Smooth muscle cell of the brain vasculature (primary cell): ENCODE results near the gene DTX1.

Experiments used
- DNase-seq: peaks from one replicate; pipeline ENCODE4 v3.0.0-alpha.2; 2012; ENCODE audit warnings: low read depth, low spot score

The DTX1 gene

GRCh38 chr12:113055594-113056380 is 743 bp upstream of the DTX1 start:
- no peak for DNase-seq

GRCh38 chr12:113056381-113056630 is 224 bp upstream of the DTX1 start:
- DNase-seq = no peak

- no peak for DNase-seq
Measured at GRCh38 chr12:113057565-113058485, 1.3 kb downstream of the DTX1 start.

- no peak for DNase-seq
Measured at GRCh38 chr12:113058553-113058952, 2.0 kb downstream of the DTX1 start.

- no peak for DNase-seq
Measured at GRCh38 chr12:113059071-113059595, 2.6 kb downstream of the DTX1 start.

- DNase-seq = no peak
Measured at GRCh38 chr12:113060336-113060960, 3.9 kb downstream of the DTX1 start.

GRCh38 chr12:113061061-113061694 is 4.6 kb downstream of the DTX1 start:
- no peak for DNase-seq

GRCh38 chr12:113062502-113063395 is 6.2 kb downstream of the DTX1 start:
- peak; percentile 73 for DNase-seq

- no peak for DNase-seq
Measured at GRCh38 chr12:113063396-113064350, 7.1 kb downstream of the DTX1 start.

- DNase-seq = no peak
Measured at GRCh38 chr12:113064395-113065125, 8.0 kb downstream of the DTX1 start.

GRCh38 chr12:113065126-113066007 is 8.8 kb downstream of the DTX1 start:
- DNase-seq = no peak

GRCh38 chr12:113066813-113067400 is 10.4 kb downstream of the DTX1 start:
- no peak for DNase-seq

- DNase-seq = no peak
Measured at GRCh38 chr12:113067987-113068935, 11.7 kb downstream of the DTX1 start.

GRCh38 chr12:113069149-113069548 is 12.6 kb downstream of the DTX1 start:
- no peak for DNase-seq

- no peak for DNase-seq
Measured at GRCh38 chr12:113069751-113070116, 13.2 kb downstream of the DTX1 start.

GRCh38 chr12:113070117-113070906 is 13.8 kb downstream of the DTX1 start:
- no peak for DNase-seq
